Measurements from ENCODE around the gene OPN1SW.

OPN1SW gene

GRCh38 chr7:128811631-128812430, 36.2 kb upstream of the OPN1SW start:
- no peak for DNase-seq (ENCODE audit: low read depth)
- H3K4me3 ChIP-seq (ENCODE audit: low read depth, low read length), result no peak overlapping the region
- TF ChIP-seq CTCF (IDR thresholded peaks at IDR 0.05; ENCODE audit: control insufficient read depth, extremely low read depth, insufficient read depth), result no peak

GRCh38 chr7:128810997-128811396, 35.4 kb upstream of the OPN1SW start:
- no peak for DNase-seq (ENCODE audit: low read depth)
- no peak for TF ChIP-seq CTCF (IDR thresholded peaks at IDR 0.05; ENCODE audit: control insufficient read depth, extremely low read depth, insufficient read depth)

GRCh38 chr7:128810473-128810872, 34.9 kb upstream of the OPN1SW start:
- TF ChIP-seq CTCF (IDR thresholded peaks at IDR 0.05; ENCODE audit: control insufficient read depth, extremely low read depth, insufficient read depth), result no peak
- H3K4me3 ChIP-seq (ENCODE audit: low read depth, low read length), result no peak overlapping the region

More at GRCh38 chr7:128810997-128811396, 35.4 kb upstream of the OPN1SW start:
- no peak overlapping the region for H3K4me3 ChIP-seq (ENCODE audit: low read depth, low read length)

GRCh38 chr7:128809363-128809762, 33.8 kb upstream of the OPN1SW start:
- DNase-seq (ENCODE audit: low read depth), result no peak
- no peak overlapping the region for H3K4me3 ChIP-seq (ENCODE audit: low read depth, low read length)
- no peak for TF ChIP-seq CTCF (IDR thresholded peaks at IDR 0.05; ENCODE audit: control insufficient read depth, extremely low read depth, insufficient read depth)

More at GRCh38 chr7:128810473-128810872, 34.9 kb upstream of the OPN1SW start:
- no peak for DNase-seq (ENCODE audit: low read depth)

- no peak overlapping the region for H3K4me3 ChIP-seq (ENCODE audit: low read depth, low read length)
- TF ChIP-seq CTCF (IDR thresholded peaks at IDR 0.05; ENCODE audit: control insufficient read depth, extremely low read depth, insufficient read depth), result no peak
- no peak for DNase-seq (ENCODE audit: low read depth)
These were observed 31.6 kb upstream of the OPN1SW start for GRCh38 chr7:128807191-128807590.

- no peak for TF ChIP-seq CTCF (IDR thresholded peaks at IDR 0.05; ENCODE audit: control insufficient read depth, extremely low read depth, insufficient read depth)
- no peak overlapping the region for H3K4me3 ChIP-seq (ENCODE audit: low read depth, low read length)
- DNase-seq (ENCODE audit: low read depth), result no peak
These were observed 29.6 kb upstream of the OPN1SW start for GRCh38 chr7:128805225-128805624.

- TF ChIP-seq CTCF (IDR thresholded peaks at IDR 0.05; ENCODE audit: control insufficient read depth, extremely low read depth, insufficient read depth), result no peak
- DNase-seq (ENCODE audit: low read depth), result no peak
- H3K4me3 ChIP-seq (ENCODE audit: low read depth, low read length), result no peak overlapping the region
These were observed 28.9 kb upstream of the OPN1SW start for GRCh38 chr7:128804484-128804883.
